ENCODE data around the gene RPL27A. TPM values are rescaled to one million over a fixed set of nuclear protein-coding genes. Genes with fewer than 3 reads are reported as not detected.

The RPL27A gene
- total RNA-seq (2014; rRNA removed; shearing (Covaris generic); ENCODE audit: low replicate concordance), result 831 and 864 TPM in 2 replicates

GRCh38 chr11:8682303-8683114 is at the start of gene RPL27A, which contains the start of gene TRIM66:
TSS of gene RPL27A (plus strand) at chr11:8682792. CDS start at chr11:8682814, 22 bp downstream.
TSS of gene TRIM66 (minus strand) at chr11:8682665. CDS start at chr11:8672274, 10,391 bp downstream.
- peak; percentile 90 for DNase-seq (ENCODE audit: low read depth)
- in situ Hi-C loops (cut with HindIII; ENCODE audit: low pct_unique_long_range_greater_than_20kb, low sequenced_read_pairs), result no loop called here

- in situ Hi-C loops (cut with HindIII; ENCODE audit: low pct_unique_long_range_greater_than_20kb, low sequenced_read_pairs), result no loop called here
- DNase-seq (ENCODE audit: low read depth), result no peak
These were observed 48.1 kb upstream of the RPL27A start for GRCh38 chr11:8634498-8634897.

GRCh38 chr11:8636127-8636526 is 46.5 kb upstream of the RPL27A start:
- DNase-seq (ENCODE audit: low read depth), result no peak
- in situ Hi-C loops (cut with HindIII; ENCODE audit: low pct_unique_long_range_greater_than_20kb, low sequenced_read_pairs), result no loop called here

GRCh38 chr11:8638300-8638699 is 44.3 kb upstream of the RPL27A start:
- DNase-seq (ENCODE audit: low read depth), result no peak
- in situ Hi-C loops (cut with HindIII; ENCODE audit: low pct_unique_long_range_greater_than_20kb, low sequenced_read_pairs), result no loop called here

- in situ Hi-C loops (cut with HindIII; ENCODE audit: low pct_unique_long_range_greater_than_20kb, low sequenced_read_pairs), result no loop called here
- no peak for DNase-seq (ENCODE audit: low read depth)
These were observed 42.9 kb upstream of the RPL27A start for GRCh38 chr11:8639655-8640054.

GRCh38 chr11:8640267-8640906 is 42.2 kb upstream of the RPL27A start:
- in situ Hi-C loops (cut with HindIII; ENCODE audit: low pct_unique_long_range_greater_than_20kb, low sequenced_read_pairs), result no loop called here

GRCh38 chr11:8641332-8641731 is 41.3 kb upstream of the RPL27A start:
- in situ Hi-C loops (cut with HindIII; ENCODE audit: low pct_unique_long_range_greater_than_20kb, low sequenced_read_pairs), result no loop called here
- DNase-seq (ENCODE audit: low read depth), result no peak

More at GRCh38 chr11:8640267-8640906, 42.2 kb upstream of the RPL27A start:
- DNase-seq (ENCODE audit: low read depth), result no peak

GRCh38 chr11:8642196-8642841 is 40.3 kb upstream of the RPL27A start:
- in situ Hi-C loops (cut with HindIII; ENCODE audit: low pct_unique_long_range_greater_than_20kb, low sequenced_read_pairs), result no loop called here
- DNase-seq (ENCODE audit: low read depth), result no peak

- DNase-seq (ENCODE audit: low read depth), result no peak
- in situ Hi-C loops (cut with HindIII; ENCODE audit: low pct_unique_long_range_greater_than_20kb, low sequenced_read_pairs), result no loop called here
These were observed 35.7 kb upstream of the RPL27A start for GRCh38 chr11:8646873-8647272.

GRCh38 chr11:8649361-8649760 is 33.2 kb upstream of the RPL27A start:
- DNase-seq (ENCODE audit: low read depth), result no peak
- in situ Hi-C loops (cut with HindIII; ENCODE audit: low pct_unique_long_range_greater_than_20kb, low sequenced_read_pairs), result no loop called here

GRCh38 chr11:8650401-8650990 is 32.1 kb upstream of the RPL27A start:
- in situ Hi-C loops (cut with HindIII; ENCODE audit: low pct_unique_long_range_greater_than_20kb, low sequenced_read_pairs), result no loop called here
- no peak for DNase-seq (ENCODE audit: low read depth)

- DNase-seq (ENCODE audit: low read depth), result peak; percentile 40
- in situ Hi-C loops (cut with HindIII; ENCODE audit: low pct_unique_long_range_greater_than_20kb, low sequenced_read_pairs), result no loop called here
These were observed 30.5 kb upstream of the RPL27A start for GRCh38 chr11:8652140-8652539.

- in situ Hi-C loops (cut with HindIII; ENCODE audit: low pct_unique_long_range_greater_than_20kb, low sequenced_read_pairs), result no loop called here
- DNase-seq (ENCODE audit: low read depth), result no peak
These were observed 28.1 kb upstream of the RPL27A start for GRCh38 chr11:8654503-8654902.

GRCh38 chr11:8656291-8656690 is 26.3 kb upstream of the RPL27A start:
- in situ Hi-C loops (cut with HindIII; ENCODE audit: low pct_unique_long_range_greater_than_20kb, low sequenced_read_pairs), result no loop called here
- DNase-seq (ENCODE audit: low read depth), result no peak

- no peak for DNase-seq (ENCODE audit: low read depth)
- in situ Hi-C loops (cut with HindIII; ENCODE audit: low pct_unique_long_range_greater_than_20kb, low sequenced_read_pairs), result no loop called here
These were observed 24.1 kb upstream of the RPL27A start for GRCh38 chr11:8658321-8659057.

- DNase-seq (ENCODE audit: low read depth), result no peak
- in situ Hi-C loops (cut with HindIII; ENCODE audit: low pct_unique_long_range_greater_than_20kb, low sequenced_read_pairs), result no loop called here
These were observed 21.4 kb upstream of the RPL27A start for GRCh38 chr11:8661001-8661795.

GRCh38 chr11:8665222-8665621 is 17.4 kb upstream of the RPL27A start:
- in situ Hi-C loops (cut with HindIII; ENCODE audit: low pct_unique_long_range_greater_than_20kb, low sequenced_read_pairs), result no loop called here
- no peak for DNase-seq (ENCODE audit: low read depth)

Data from Caki2 (cell line).